Liver (tissue), 9 donors: ENCODE results near the gene TPRKB. TPM values are rescaled to one million over a fixed set of nuclear protein-coding genes. Genes with fewer than 3 reads are reported as not detected.
A peak's percentile ranks its signal among the peaks of the same experiment; 100 is the strongest.

Experiments used
- DNase-seq: peaks from one replicate; pipeline ENCODE4 v3.0.0-alpha.2; 2017; ENCODE audit warnings: low spot score
- H3K27ac ChIP-seq, 2 donors: one replicate each; pipeline ENCODE4 v1.7.0; 2013; ENCODE audit warnings: inconsistent platforms in 2 of 2, low read length in 2 of 2, control low read depth in 1 of 2, low read depth in 1 of 2, mild to moderate bottlenecking in 1 of 2
- H3K27me3 ChIP-seq, 4 donors: one replicate each; pipeline versions ENCODE4 v1.6.1 to v1.7.0; 2013; ENCODE audit warnings: low read length in 3 of 4, inconsistent platforms in 1 of 4, mild to moderate bottlenecking in 1 of 4, moderate library complexity in 1 of 4; ENCODE audit not compliant: control insufficient read depth in 4 of 4, insufficient read depth in 4 of 4
- H3K36me3 ChIP-seq, 4 donors: one replicate each; pipeline versions ENCODE4 v1.6.1 to v1.7.0; 2013; ENCODE audit warnings: low read length in 3 of 4, mild to moderate bottlenecking in 3 of 4, low read depth in 1 of 4, moderate library complexity in 1 of 4; ENCODE audit not compliant: control insufficient read depth in 4 of 4, insufficient read depth in 3 of 4
- H3K4me1 ChIP-seq, 4 donors: one replicate each; pipeline versions ENCODE4 v1.6.1 to v1.7.0; 2013; ENCODE audit warnings: low read length in 3 of 4, mild to moderate bottlenecking in 3 of 4, moderate library complexity in 1 of 4; ENCODE audit not compliant: control insufficient read depth in 4 of 4, insufficient read depth in 4 of 4
- H3K4me3 ChIP-seq, 3 donors: one replicate each; pipeline versions ENCODE4 v1.6.1 to v1.7.0; 2013; ENCODE audit warnings: low read length in 3 of 3, control low read depth in 1 of 3, low read depth in 1 of 3, mild to moderate bottlenecking in 1 of 3
- H3K9ac ChIP-seq, 2 donors: one replicate each; pipeline ENCODE4 v1.7.0; 2013; ENCODE audit warnings: low read length in 2 of 2, mild to moderate bottlenecking in 2 of 2, moderate library complexity in 2 of 2, control low read depth in 1 of 2, low read depth in 1 of 2
- H3K9me3 ChIP-seq, 4 donors: one replicate each; pipeline versions ENCODE4 v1.6.1 to v1.7.0; 2013; ENCODE audit warnings: low read length in 3 of 4; ENCODE audit not compliant: control insufficient read depth in 4 of 4
- ATF3 ChIP-seq: IDR thresholded peaks from 2 replicates; pipeline ENCODE4 v1.6.1; 2016; ENCODE audit warnings: antibody characterized with exemption
- EGR1 ChIP-seq, 2 donors: IDR thresholded peaks; 2 replicates each; pipeline ENCODE4 v1.6.1; 2016 to 2018; ENCODE audit warnings: antibody characterized with exemption in 2 of 2, low read depth in 2 of 2
- FOXA1 ChIP-seq: IDR thresholded peaks from 2 replicates; pipeline ENCODE4 v1.6.1; 2016; ENCODE audit warnings: antibody characterized with exemption
- GABPA ChIP-seq, 2 donors: IDR thresholded peaks in 1 of 2; conservative IDR thresholded peaks in 1 of 2; 2 replicates each; pipeline ENCODE4 v1.6.1; 2016; ENCODE audit warnings: antibody characterized with exemption in 2 of 2, mild to moderate bottlenecking in 1 of 2, moderate library complexity in 1 of 2
- HNF4A ChIP-seq, 2 donors: conservative IDR thresholded peaks; 2 replicates each; pipeline ENCODE4 v1.6.1; 2016; ENCODE audit warnings: antibody characterized with exemption in 2 of 2, mild to moderate bottlenecking in 2 of 2
- HNF4G ChIP-seq: IDR thresholded peaks from 2 replicates; pipeline ENCODE4 v1.6.1; 2016; ENCODE audit warnings: antibody characterized with exemption
- JUND ChIP-seq, 2 donors: IDR thresholded peaks; 2 replicates each; pipeline ENCODE4 v1.6.1; 2016; ENCODE audit warnings: antibody characterized with exemption in 2 of 2
- RAD21 ChIP-seq, 2 donors: IDR thresholded peaks; 2 replicates each; pipeline ENCODE4 v1.6.1; 2016; ENCODE audit warnings: antibody characterized with exemption in 2 of 2, mild to moderate bottlenecking in 2 of 2
- REST ChIP-seq: IDR thresholded peaks from 2 replicates; pipeline ENCODE4 v1.6.1; 2016; ENCODE audit warnings: antibody characterized with exemption, mild to moderate bottlenecking
- RXRA ChIP-seq, 2 donors: IDR thresholded peaks; 2 replicates each; pipeline ENCODE4 v1.6.1; 2017 to 2018; ENCODE audit warnings: antibody characterized with exemption in 2 of 2, mild to moderate bottlenecking in 1 of 2
- SP1 ChIP-seq: IDR thresholded peaks from 2 replicates; pipeline ENCODE4 v1.6.1; 2018; ENCODE audit warnings: antibody characterized with exemption, mild to moderate bottlenecking
- TAF1 ChIP-seq: conservative IDR thresholded peaks from 2 replicates; pipeline ENCODE4 v1.6.1; 2016; ENCODE audit warnings: antibody characterized with exemption, mild to moderate bottlenecking
- YY1 ChIP-seq: IDR thresholded peaks from 2 replicates; pipeline ENCODE4 v1.6.1; 2016; ENCODE audit warnings: antibody characterized with exemption, mild to moderate bottlenecking
- ZBTB33 ChIP-seq: IDR thresholded peaks from 2 replicates; pipeline ENCODE4 v1.6.1; 2016; ENCODE audit warnings: antibody characterized with exemption
- WGBS: extraction: QIAGEN DNeasy Blood & Tissue Kit; methylation state at CpG from one replicate; pipeline ENCODE4 v1.1.7; 2013; 5-methylcytosine and 5-hydroxymethylcytosine counted together
- polyA plus RNA-seq, 2 donors: library from polyadenylated mRNA; stranded (reverse) in 1 of 2; unstranded in 1 of 2; fragments of 200-250 nt in 1 of 2; fragments of >200 nt in 1 of 2; fragmentation: Nextera tagmentation in 1 of 2; extraction: Ambion mirVana in 1 of 2; gene quantifications; one replicate each; pipeline versions ENCODE4 v1.2.1 to v1.2.3, GENCODE V29; 2013 to 2015
- total RNA-seq, 2 donors: library from RNA; depleted of rRNA; stranded (reverse); fragments of >200 nt; gene quantifications; one replicate each; pipeline ENCODE4 v1.2.3, GENCODE V29; 2014
- TF ChIP-seq, protein P1 (sequence below): IDR thresholded peaks from 2 replicates; pipeline ENCODE4 v1.6.1; 2016; ENCODE audit warnings: antibody characterized with exemption
- TF ChIP-seq, protein P2 (sequence below): fragments of 150-350 bp; IDR thresholded peaks from 2 replicates; pipeline ENCODE4 v1.5.1; 2017; ENCODE audit warnings: improper control_type of control experiment, low read depth, low read length; ENCODE audit not compliant: missing input control
- donor health status: healthy.
- donor health status: healthy.
- donor health status: healthy.
- donor health status: healthy.
- donor health status: healthy.

The TPRKB gene
- total and polyA plus RNA-seq, 4 donors, result 16.2 to 27.7 (median 17.0) TPM

DNA sequence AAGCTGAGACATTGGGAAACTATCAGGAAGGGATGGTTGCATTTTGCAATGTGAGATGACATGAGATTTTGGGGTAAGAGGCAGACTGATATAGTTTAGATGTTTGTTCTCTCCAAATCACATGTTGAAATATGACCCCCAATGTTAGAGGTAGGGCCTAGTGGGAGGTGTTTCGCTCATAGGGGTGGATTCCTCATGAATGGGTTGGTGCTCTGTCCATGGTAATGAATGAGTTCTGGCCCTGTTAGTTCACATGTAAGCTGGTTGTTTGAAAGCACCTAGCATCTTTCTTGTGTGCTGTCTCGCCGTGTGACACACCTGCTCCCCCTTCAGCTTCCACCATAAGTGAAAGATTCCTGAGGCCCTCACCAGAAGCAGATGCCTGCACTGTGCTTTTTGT lies 37.7 kb downstream of the TPRKB start:
- TF ChIP-seq TAF1, result no peak
- peak; percentile 66 for TF ChIP-seq REST
- 95% methylated on average over 3 of the region's 3 CpGs for WGBS
- no peaks in the 10 kb centered on the region for H3K9me3 ChIP-seq
- H3K4me3 ChIP-seq, result no peak overlapping the region
- no peak overlapping the region for H3K27ac ChIP-seq
- H3K36me3 ChIP-seq, result no peaks in the 10 kb centered on the region
- no peak overlapping the region for H3K9ac ChIP-seq
- no peaks in the 10 kb centered on the region for H3K27me3 ChIP-seq
- DNase-seq, result no peak
- peaks cover 10 to 49% (median 35%) of the 10 kb centered on the region in 4 donors for H3K4me1 ChIP-seq

DNA sequence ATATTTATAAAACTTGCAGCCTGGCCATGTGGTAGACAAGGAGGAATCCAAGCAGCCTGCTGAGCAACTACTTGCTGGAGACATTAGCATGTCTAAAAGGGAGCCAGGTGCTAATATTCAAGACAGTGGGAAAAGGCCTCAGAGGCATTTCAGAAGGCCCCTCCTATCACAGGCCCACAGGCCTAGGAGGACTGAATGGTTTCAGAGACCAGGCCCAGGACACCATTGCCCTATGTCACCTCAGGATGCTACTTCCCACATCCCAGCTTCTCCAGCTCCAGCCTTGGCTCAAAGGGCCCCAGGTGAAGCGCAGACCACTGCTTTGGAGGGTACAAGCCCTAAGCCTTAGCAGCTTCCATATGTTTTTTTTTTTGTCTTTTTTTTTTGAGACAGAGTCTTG lies 39.0 kb downstream of the TPRKB start:
- no peaks in the 10 kb centered on the region for H3K27me3 ChIP-seq

More for the DNA sequence above, 39.0 kb downstream of the TPRKB start:
- DNase-seq, result no peak
- Histone ChIP-seq H3K9me3 (no peaks in the 10 kb centered on the region), H3K36me3 (no peaks in the 10 kb centered on the region), H3K4me3 (no peak overlapping the region), H3K4me1 (peaks cover 10 to 48% (median 35%) of the 10 kb centered on the region in 4 donors), H3K9ac (no peak overlapping the region), H3K27ac (no peak overlapping the region)
- WGBS, result 96% methylated on average over 1 of the region's 1 CpG
- TF ChIP-seq TAF1 (no peak), EGR1 (IDR thresholded peaks at IDR 0.05; ENCODE audit: low read depth in 2 of 2) (no peak), SP1 (no peak), FOXA1 (no peak), ZBTB33 (no peak), RXRA (IDR thresholded peaks at IDR 0.05) (no peak), YY1 (no peak), ATF3 (no peak), GABPA (IDR thresholded peaks at IDR 0.05 in 1 of 2, conservative IDR thresholded peaks at IDR 0.05 in 1 of 2) (no peak), HNF4G (no peak), JUND (IDR thresholded peaks at IDR 0.05) (no peak), RAD21 (IDR thresholded peaks at IDR 0.05) (no peak), HNF4A (conservative IDR thresholded peaks at IDR 0.05) (no peak)
- TF ChIP-seq, protein P1, sequence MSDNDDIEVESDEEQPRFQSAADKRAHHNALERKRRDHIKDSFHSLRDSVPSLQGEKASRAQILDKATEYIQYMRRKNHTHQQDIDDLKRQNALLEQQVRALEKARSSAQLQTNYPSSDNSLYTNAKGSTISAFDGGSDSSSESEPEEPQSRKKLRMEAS, result no peak
- TF ChIP-seq, protein P2, sequence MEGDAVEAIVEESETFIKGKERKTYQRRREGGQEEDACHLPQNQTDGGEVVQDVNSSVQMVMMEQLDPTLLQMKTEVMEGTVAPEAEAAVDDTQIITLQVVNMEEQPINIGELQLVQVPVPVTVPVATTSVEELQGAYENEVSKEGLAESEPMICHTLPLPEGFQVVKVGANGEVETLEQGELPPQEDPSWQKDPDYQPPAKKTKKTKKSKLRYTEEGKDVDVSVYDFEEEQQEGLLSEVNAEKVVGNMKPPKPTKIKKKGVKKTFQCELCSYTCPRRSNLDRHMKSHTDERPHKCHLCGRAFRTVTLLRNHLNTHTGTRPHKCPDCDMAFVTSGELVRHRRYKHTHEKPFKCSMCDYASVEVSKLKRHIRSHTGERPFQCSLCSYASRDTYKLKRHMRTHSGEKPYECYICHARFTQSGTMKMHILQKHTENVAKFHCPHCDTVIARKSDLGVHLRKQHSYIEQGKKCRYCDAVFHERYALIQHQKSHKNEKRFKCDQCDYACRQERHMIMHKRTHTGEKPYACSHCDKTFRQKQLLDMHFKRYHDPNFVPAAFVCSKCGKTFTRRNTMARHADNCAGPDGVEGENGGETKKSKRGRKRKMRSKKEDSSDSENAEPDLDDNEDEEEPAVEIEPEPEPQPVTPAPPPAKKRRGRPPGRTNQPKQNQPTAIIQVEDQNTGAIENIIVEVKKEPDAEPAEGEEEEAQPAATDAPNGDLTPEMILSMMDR, result no peak
